ENCODE measurements around the gene TMEM223. TPM values are rescaled to one million over a fixed set of nuclear protein-coding genes. Genes with fewer than 3 reads are reported as not detected.

Gene TMEM223
- polyA plus RNA-seq, 1 donor from 2014 or later = 16.5 TPM

DNA sequence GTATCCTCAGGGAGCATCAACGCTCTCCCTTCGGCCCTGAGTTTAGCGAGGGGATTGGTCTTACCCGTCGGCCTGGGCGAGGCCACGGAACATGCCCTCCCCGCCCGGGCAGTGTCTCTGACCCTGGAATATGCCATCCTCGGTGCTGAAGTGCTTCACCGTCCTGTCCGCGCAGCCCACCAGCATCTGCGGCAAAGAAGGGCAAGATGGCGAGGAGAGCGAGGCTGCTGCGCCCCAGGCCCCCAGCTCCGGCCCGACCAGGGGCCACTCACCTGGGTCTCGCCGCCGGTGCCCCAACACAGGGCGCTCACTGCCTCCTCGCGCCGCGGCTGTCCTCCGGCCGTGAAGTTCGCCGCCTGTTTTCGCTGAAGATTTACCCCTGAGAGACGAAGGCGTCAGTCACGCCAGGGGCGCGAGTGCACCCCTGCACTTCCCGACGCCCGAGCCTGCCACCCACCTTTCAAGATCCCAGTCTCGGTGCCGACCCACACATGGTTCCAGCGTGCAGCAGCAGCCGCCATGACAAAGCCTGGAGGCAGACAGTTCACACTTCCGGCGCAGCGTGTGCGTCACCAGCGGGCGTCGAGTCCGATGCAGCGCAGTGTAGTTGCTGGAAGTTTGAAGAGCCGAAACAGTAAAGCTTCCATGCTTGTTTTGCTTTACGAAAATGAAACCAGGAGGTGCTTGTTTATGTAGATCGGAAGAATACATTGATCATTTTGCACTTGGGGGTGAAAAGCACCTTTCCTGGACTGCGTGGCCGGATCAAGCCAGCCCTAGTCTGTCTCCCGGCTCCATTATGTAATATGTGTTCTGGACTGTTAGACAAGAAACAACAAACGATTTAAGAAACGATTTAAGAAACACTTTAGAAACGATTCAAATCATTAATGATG, 47.5 kb upstream of the TMEM223 start, which contains the start of gene WDR74:
WDR74 (minus strand) TSS at position 541 of the 896 bp plus-strand sequence; CDS start at position 521, 20 bp downstream.
- Histone ChIP-seq H3K9me2 (ENCODE audit: insufficient read depth, low read length) (no peaks in the 10 kb centered on the region), H3K4me2 (ENCODE audit: low read length) (peak within 1 kb of the TSS; percentile 49), H3K36me3 (ENCODE audit: insufficient read depth, low read length) (no peaks in the 10 kb centered on the region), H3K9ac (ENCODE audit: low read length) (peak within 1 kb of the TSS; percentile 73), H3F3A (ENCODE audit: insufficient read depth, low read length, poor library complexity, severe bottlenecking) (peaks cover 9% of the 10 kb centered on the region), H3K27ac (ENCODE audit: low read length) (peak within 1 kb of the TSS; percentile 90), H2AFZ (ENCODE audit: low read depth, low read length) (peak within 1 kb of the TSS; percentile 34), H4K20me1 (ENCODE audit: insufficient read depth) (no peaks in the 10 kb centered on the region), H3K9me3 (ENCODE audit: low read length) (no peaks in the 10 kb centered on the region), H3K4me3 (ENCODE audit: low read length) (peak within 1 kb of the TSS; percentile 93), H3K27me3 (ENCODE audit: insufficient read depth, low read depth, low read length) (no peaks in the 10 kb centered on the region), H3K79me2 (replicated peaks; ENCODE audit: insufficient read depth, low read length) (peaks cover 12% of the 10 kb centered on the region)
- TF ChIP-seq RAD21 (conservative IDR thresholded peaks at IDR 0.05) (peak; percentile 25), SMC3 (conservative IDR thresholded peaks at IDR 0.05; ENCODE audit: poor library complexity) (peak; percentile 11), TAF1 (IDR thresholded peaks at IDR 0.05; ENCODE audit: low read depth) (no peak), EZH2 (IDR thresholded peaks at IDR 0.05; ENCODE audit: borderline replicate concordance, insufficient read depth, low read length, poor library complexity, severe bottlenecking) (no peak), POLR2AphosphoS5 (IDR thresholded peaks at IDR 0.05) (peak; percentile 81), MXI1 (conservative IDR thresholded peaks at IDR 0.05; ENCODE audit: poor library complexity, severe bottlenecking) (peak; percentile 100), EP300 (conservative IDR thresholded peaks at IDR 0.05; ENCODE audit: poor library complexity, severe bottlenecking) (peak; percentile 49)
- TF ChIP-seq, protein P1, sequence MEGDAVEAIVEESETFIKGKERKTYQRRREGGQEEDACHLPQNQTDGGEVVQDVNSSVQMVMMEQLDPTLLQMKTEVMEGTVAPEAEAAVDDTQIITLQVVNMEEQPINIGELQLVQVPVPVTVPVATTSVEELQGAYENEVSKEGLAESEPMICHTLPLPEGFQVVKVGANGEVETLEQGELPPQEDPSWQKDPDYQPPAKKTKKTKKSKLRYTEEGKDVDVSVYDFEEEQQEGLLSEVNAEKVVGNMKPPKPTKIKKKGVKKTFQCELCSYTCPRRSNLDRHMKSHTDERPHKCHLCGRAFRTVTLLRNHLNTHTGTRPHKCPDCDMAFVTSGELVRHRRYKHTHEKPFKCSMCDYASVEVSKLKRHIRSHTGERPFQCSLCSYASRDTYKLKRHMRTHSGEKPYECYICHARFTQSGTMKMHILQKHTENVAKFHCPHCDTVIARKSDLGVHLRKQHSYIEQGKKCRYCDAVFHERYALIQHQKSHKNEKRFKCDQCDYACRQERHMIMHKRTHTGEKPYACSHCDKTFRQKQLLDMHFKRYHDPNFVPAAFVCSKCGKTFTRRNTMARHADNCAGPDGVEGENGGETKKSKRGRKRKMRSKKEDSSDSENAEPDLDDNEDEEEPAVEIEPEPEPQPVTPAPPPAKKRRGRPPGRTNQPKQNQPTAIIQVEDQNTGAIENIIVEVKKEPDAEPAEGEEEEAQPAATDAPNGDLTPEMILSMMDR (IDR thresholded peaks at IDR 0.05; ENCODE audit: poor library complexity, severe bottlenecking) = peak; percentile 20
- TF ChIP-seq, protein P2, sequence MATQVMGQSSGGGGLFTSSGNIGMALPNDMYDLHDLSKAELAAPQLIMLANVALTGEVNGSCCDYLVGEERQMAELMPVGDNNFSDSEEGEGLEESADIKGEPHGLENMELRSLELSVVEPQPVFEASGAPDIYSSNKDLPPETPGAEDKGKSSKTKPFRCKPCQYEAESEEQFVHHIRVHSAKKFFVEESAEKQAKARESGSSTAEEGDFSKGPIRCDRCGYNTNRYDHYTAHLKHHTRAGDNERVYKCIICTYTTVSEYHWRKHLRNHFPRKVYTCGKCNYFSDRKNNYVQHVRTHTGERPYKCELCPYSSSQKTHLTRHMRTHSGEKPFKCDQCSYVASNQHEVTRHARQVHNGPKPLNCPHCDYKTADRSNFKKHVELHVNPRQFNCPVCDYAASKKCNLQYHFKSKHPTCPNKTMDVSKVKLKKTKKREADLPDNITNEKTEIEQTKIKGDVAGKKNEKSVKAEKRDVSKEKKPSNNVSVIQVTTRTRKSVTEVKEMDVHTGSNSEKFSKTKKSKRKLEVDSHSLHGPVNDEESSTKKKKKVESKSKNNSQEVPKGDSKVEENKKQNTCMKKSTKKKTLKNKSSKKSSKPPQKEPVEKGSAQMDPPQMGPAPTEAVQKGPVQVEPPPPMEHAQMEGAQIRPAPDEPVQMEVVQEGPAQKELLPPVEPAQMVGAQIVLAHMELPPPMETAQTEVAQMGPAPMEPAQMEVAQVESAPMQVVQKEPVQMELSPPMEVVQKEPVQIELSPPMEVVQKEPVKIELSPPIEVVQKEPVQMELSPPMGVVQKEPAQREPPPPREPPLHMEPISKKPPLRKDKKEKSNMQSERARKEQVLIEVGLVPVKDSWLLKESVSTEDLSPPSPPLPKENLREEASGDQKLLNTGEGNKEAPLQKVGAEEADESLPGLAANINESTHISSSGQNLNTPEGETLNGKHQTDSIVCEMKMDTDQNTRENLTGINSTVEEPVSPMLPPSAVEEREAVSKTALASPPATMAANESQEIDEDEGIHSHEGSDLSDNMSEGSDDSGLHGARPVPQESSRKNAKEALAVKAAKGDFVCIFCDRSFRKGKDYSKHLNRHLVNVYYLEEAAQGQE (IDR thresholded peaks at IDR 0.05; ENCODE audit: borderline replicate concordance) = peak; percentile 78

DNA sequence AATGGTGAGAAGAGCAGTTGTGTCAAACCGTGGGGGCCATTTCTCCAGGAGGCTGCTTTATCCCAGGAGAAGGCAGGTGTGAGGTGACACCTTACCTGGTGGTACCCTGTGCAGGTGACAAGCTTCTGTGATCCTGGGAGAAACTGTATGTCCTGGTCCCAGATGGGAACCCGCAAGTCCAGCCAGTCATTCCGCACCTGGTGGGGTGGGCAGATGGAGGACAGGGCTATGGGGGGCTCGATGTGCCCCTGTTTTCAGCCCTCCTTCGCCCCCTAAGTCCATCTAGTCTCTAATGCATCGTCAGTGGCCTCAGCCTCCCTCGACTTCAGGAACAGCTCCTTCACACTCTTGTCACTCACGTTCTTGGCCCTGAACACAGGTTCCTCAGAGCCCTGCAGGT, 43.5 kb upstream of the TMEM223 start:
- Histone ChIP-seq H3F3A (ENCODE audit: insufficient read depth, low read length, poor library complexity, severe bottlenecking) (no peaks in the 10 kb centered on the region), H2AFZ (ENCODE audit: low read depth, low read length) (no peak overlapping the region), H3K36me3 (ENCODE audit: insufficient read depth, low read length) (no peaks in the 10 kb centered on the region), H3K9ac (ENCODE audit: low read length) (no peak overlapping the region), H3K9me2 (ENCODE audit: insufficient read depth, low read length) (no peaks in the 10 kb centered on the region), H3K4me3 (ENCODE audit: low read length) (no peak overlapping the region), H3K79me2 (replicated peaks; ENCODE audit: insufficient read depth, low read length) (peaks cover 31% of the 10 kb centered on the region), H4K20me1 (ENCODE audit: insufficient read depth) (no peaks in the 10 kb centered on the region), H3K27me3 (ENCODE audit: insufficient read depth, low read depth, low read length) (no peaks in the 10 kb centered on the region), H3K9me3 (ENCODE audit: low read length) (no peaks in the 10 kb centered on the region), H3K4me2 (ENCODE audit: low read length) (no peak overlapping the region), H3K27ac (ENCODE audit: low read length) (no peak overlapping the region)
- TF ChIP-seq MXI1 (conservative IDR thresholded peaks at IDR 0.05; ENCODE audit: poor library complexity, severe bottlenecking) (no peak), EZH2 (IDR thresholded peaks at IDR 0.05; ENCODE audit: borderline replicate concordance, insufficient read depth, low read length, poor library complexity, severe bottlenecking) (no peak), TAF1 (IDR thresholded peaks at IDR 0.05; ENCODE audit: low read depth) (no peak), POLR2AphosphoS5 (IDR thresholded peaks at IDR 0.05) (no peak), RAD21 (conservative IDR thresholded peaks at IDR 0.05) (no peak), SMC3 (conservative IDR thresholded peaks at IDR 0.05; ENCODE audit: poor library complexity) (no peak), EP300 (conservative IDR thresholded peaks at IDR 0.05; ENCODE audit: poor library complexity, severe bottlenecking) (no peak)
- TF ChIP-seq, protein P1 (IDR thresholded peaks at IDR 0.05; ENCODE audit: poor library complexity, severe bottlenecking) = no peak
- TF ChIP-seq, protein P2 (IDR thresholded peaks at IDR 0.05; ENCODE audit: borderline replicate concordance) = no peak

Measured in neural cell (in vitro differentiated cells).